Measurements from ENCODE around the gene KAZN.
"Not testable (repeated sequence)": the region's sequence is repeated elsewhere in the genome, so short reads cannot be mapped to it uniquely, and the experiment has no call there.

The KAZN gene

DNA sequence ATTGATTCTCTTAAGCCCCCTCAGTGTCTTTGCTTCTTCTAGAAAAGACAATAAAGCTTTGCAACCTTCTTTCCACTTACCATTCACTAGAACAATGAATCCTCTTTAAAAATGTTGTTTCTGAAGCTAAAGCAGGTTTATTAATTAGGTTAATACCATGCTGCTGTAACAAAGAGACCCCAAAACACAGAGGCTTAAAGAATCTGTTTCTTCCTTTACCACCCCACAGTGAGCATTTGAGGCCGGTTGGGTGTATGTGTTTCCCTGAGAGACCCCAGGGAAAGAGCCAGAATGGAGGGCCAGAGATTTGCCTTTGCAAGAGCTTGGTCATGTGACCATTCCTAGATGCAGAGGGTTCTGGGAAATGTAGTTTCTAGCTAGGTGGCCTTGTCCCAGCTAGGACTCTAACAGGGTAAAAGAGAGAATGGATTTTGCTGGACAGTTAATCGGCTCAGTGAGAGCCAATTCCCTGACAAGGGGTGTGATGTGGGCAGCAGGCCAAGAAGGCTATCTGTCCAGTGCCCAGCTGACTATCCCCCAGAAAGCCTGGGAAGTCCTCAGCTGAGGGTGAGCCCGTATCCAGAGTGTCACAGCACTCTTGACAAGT is 363.3 kb downstream of the KAZN start:
- H3K4me1 ChIP-seq (ENCODE audit: insufficient read depth, low read length, poor library complexity, severe bottlenecking): no peaks in the 10 kb centered on the region
- H2AFZ ChIP-seq (ENCODE audit: low read length): no peak overlapping the region
- H3K9me3 ChIP-seq (ENCODE audit: insufficient read depth, low read depth, low read length): no peaks in the 10 kb centered on the region; the same call in 1 of the 2 replicates
- no peak overlapping the region for H3K9ac ChIP-seq (ENCODE audit: low read depth, low read length, poor library complexity, severe bottlenecking)
- no peaks in the 10 kb centered on the region for H3K27me3 ChIP-seq (ENCODE audit: insufficient read depth, low read length, poor library complexity, severe bottlenecking)
- TF ChIP-seq, protein P1, sequence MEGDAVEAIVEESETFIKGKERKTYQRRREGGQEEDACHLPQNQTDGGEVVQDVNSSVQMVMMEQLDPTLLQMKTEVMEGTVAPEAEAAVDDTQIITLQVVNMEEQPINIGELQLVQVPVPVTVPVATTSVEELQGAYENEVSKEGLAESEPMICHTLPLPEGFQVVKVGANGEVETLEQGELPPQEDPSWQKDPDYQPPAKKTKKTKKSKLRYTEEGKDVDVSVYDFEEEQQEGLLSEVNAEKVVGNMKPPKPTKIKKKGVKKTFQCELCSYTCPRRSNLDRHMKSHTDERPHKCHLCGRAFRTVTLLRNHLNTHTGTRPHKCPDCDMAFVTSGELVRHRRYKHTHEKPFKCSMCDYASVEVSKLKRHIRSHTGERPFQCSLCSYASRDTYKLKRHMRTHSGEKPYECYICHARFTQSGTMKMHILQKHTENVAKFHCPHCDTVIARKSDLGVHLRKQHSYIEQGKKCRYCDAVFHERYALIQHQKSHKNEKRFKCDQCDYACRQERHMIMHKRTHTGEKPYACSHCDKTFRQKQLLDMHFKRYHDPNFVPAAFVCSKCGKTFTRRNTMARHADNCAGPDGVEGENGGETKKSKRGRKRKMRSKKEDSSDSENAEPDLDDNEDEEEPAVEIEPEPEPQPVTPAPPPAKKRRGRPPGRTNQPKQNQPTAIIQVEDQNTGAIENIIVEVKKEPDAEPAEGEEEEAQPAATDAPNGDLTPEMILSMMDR (conservative IDR thresholded peaks at IDR 0.05; ENCODE audit: low read length): no peak
- no peak for TF ChIP-seq EZH2phosphoT487 (IDR thresholded peaks at IDR 0.05; ENCODE audit: borderline replicate concordance)
- no peaks in the 10 kb centered on the region for H3K36me3 ChIP-seq (ENCODE audit: insufficient read depth, low read length)
- H3K9me2 ChIP-seq (replicated peaks; ENCODE audit: low read depth, low read length): no peaks in the 10 kb centered on the region
- no peaks in the 10 kb centered on the region for H4K20me1 ChIP-seq (ENCODE audit: insufficient read depth, low read length, poor library complexity, severe bottlenecking)
- H3K79me2 ChIP-seq (ENCODE audit: insufficient read depth, low read length): no peaks in the 10 kb centered on the region
- no peak overlapping the region for H3K4me2 ChIP-seq (ENCODE audit: low read depth, low read length, poor library complexity, severe bottlenecking)
- no peaks in the 10 kb centered on the region for H3F3A ChIP-seq (ENCODE audit: low read depth)
- no peak overlapping the region for H3K4me3 ChIP-seq (ENCODE audit: low read length, poor library complexity, severe bottlenecking)

- no peaks in the 10 kb centered on the region for H4K20me1 ChIP-seq (ENCODE audit: insufficient read depth, low read length, poor library complexity, severe bottlenecking)
- H3K9me2 ChIP-seq (replicated peaks; ENCODE audit: low read depth, low read length): no peaks in the 10 kb centered on the region
- TF ChIP-seq, protein P1 (conservative IDR thresholded peaks at IDR 0.05; ENCODE audit: low read length): no peak
- no peak for TF ChIP-seq EZH2phosphoT487 (IDR thresholded peaks at IDR 0.05; ENCODE audit: borderline replicate concordance)
- no peaks in the 10 kb centered on the region for H3K36me3 ChIP-seq (ENCODE audit: insufficient read depth, low read length)
- no peaks in the 10 kb centered on the region for H3F3A ChIP-seq (ENCODE audit: low read depth)
- no peaks in the 10 kb centered on the region for H3K79me2 ChIP-seq (ENCODE audit: insufficient read depth, low read length)
- H3K27me3 ChIP-seq (ENCODE audit: insufficient read depth, low read length, poor library complexity, severe bottlenecking): peaks cover 4% of the 10 kb centered on the region
- no peak overlapping the region for H2AFZ ChIP-seq (ENCODE audit: low read length)
- H3K9me3 ChIP-seq (ENCODE audit: insufficient read depth, low read depth, low read length): no peaks in the 10 kb centered on the region
- H3K4me3 ChIP-seq (ENCODE audit: low read length, poor library complexity, severe bottlenecking): no peak overlapping the region
- no peak overlapping the region for H3K4me2 ChIP-seq (ENCODE audit: low read depth, low read length, poor library complexity, severe bottlenecking)
- H3K4me1 ChIP-seq (ENCODE audit: insufficient read depth, low read length, poor library complexity, severe bottlenecking): no peaks in the 10 kb centered on the region
- no peak overlapping the region for H3K9ac ChIP-seq (ENCODE audit: low read depth, low read length, poor library complexity, severe bottlenecking)
Measured at GRCh38 chr1:14962407-14962806, 363.9 kb downstream of the KAZN start.

DNA sequence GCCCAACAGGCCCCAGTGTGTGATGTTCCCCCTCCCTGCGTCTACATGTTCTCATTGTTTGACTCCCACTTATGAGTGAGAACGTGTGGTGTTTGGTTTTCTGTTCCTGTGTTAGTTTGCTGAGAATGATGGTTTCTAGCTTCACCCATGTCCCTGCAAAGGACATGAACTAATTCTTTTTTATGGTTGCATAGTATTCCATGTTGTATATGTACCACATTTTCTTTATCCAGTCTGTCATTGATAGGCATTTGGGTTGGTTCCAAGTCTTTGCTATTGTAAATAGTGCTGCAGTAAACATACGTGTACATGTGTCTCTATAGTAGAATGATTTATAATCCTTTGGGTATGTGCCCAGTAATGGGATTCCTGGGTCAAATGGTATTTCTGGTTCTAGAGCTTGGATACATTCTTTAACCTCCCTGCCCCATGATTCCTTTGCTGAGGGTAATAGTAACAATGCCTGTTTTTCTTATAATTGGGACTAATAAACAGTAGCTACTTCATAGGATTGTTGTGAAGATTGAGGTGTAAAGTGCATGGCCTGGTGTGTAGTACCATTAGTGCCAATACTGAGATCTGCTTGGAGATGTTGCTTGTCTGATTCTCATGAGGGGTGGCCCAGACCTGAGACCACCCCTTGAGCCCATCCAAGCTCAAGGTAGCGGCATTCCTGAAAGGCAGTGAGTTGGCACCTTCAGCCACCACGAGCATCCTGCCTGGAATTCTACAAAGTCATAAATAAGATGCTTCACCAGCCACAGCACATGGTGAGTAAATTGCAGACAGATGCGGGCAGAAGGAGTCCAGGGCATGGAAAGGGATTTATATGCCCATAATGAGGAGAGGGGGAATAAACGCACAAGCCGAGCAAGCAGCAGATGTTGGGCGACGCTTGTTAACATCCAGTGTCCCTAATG is 365.6 kb downstream of the KAZN start:
- not testable (repeated sequence) for H3F3A ChIP-seq (ENCODE audit: low read depth); H3K4me1 ChIP-seq (ENCODE audit: insufficient read depth, low read length, poor library complexity, severe bottlenecking); H3K36me3 ChIP-seq (ENCODE audit: insufficient read depth, low read length); H3K79me2 ChIP-seq (ENCODE audit: insufficient read depth, low read length); H3K9me3 ChIP-seq (ENCODE audit: insufficient read depth, low read depth, low read length); H3K9ac ChIP-seq (ENCODE audit: low read depth, low read length, poor library complexity, severe bottlenecking); H3K4me2 ChIP-seq (ENCODE audit: low read depth, low read length, poor library complexity, severe bottlenecking); H2AFZ ChIP-seq (ENCODE audit: low read length); H4K20me1 ChIP-seq (ENCODE audit: insufficient read depth, low read length, poor library complexity, severe bottlenecking); H3K4me3 ChIP-seq (ENCODE audit: low read length, poor library complexity, severe bottlenecking); H3K9me2 ChIP-seq (replicated peaks; ENCODE audit: low read depth, low read length); H3K27me3 ChIP-seq (ENCODE audit: insufficient read depth, low read length, poor library complexity, severe bottlenecking)
